Measurements from ENCODE around the gene PNKD.

Gene PNKD

GRCh38 chr2:218327451-218328210, 57.3 kb downstream of the PNKD start:
- Histone ChIP-seq H3K9ac (ENCODE audit: low read length) (no peak overlapping the region), H3K27me3 (ENCODE audit: insufficient read depth, low read length) (peaks cover 5% of the 10 kb centered on the region), H3K9me2 (ENCODE audit: low read depth, low read length) (no peaks in the 10 kb centered on the region), H3K27ac (ENCODE audit: low read depth, low read length, poor library complexity, severe bottlenecking) (no peak overlapping the region), H3K36me3 (ENCODE audit: insufficient read depth, low read length) (no peaks in the 10 kb centered on the region), H3K79me2 (ENCODE audit: insufficient read depth, low read length) (no peaks in the 10 kb centered on the region), H4K20me1 (ENCODE audit: insufficient read depth, low read length) (no peaks in the 10 kb centered on the region), H3K9me3 (ENCODE audit: low read length) (no peaks in the 10 kb centered on the region), H2AFZ (ENCODE audit: low read length) (no peak overlapping the region), H3F3A (ENCODE audit: insufficient read depth, low read length) (no peaks in the 10 kb centered on the region), H3K4me2 (ENCODE audit: low read length) (no peak overlapping the region), H3K4me1 (ENCODE audit: insufficient read depth, low read length, severe bottlenecking) (peaks cover 9% of the 10 kb centered on the region), H3K4me3 (ENCODE audit: low read depth, low read length, poor library complexity, severe bottlenecking) (no peak overlapping the region)
- no peak for TF ChIP-seq CTCF (IDR thresholded peaks at IDR 0.05; ENCODE audit: low read length)
- no peak for TF ChIP-seq EZH2 (IDR thresholded peaks at IDR 0.05; ENCODE audit: borderline replicate concordance, low read length)

DNA sequence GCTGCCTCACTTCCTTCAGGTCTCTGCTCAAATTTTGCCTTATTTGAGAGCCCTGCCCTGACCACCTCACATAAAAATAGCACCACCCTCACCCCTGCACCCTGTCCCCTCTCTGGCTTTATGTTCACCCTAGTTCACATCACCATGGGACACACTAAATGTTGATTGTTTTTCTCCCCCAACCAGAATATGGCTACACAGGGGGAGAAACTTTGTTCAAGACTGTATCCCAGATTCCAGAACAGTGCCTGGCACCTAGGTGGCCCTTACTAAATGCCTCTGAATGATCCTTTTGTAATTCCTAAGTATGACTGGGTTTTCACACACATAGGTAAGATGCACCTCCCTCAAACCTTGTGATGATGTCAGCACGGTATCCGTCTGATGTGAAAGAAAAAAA, 58.0 kb downstream of the PNKD start:
- peaks cover 6% of the 10 kb centered on the region for H3K4me1 ChIP-seq (ENCODE audit: insufficient read depth, low read length, severe bottlenecking)
- H3K27ac ChIP-seq (ENCODE audit: low read depth, low read length, poor library complexity, severe bottlenecking): no peak overlapping the region
- H3F3A ChIP-seq (ENCODE audit: insufficient read depth, low read length): no peaks in the 10 kb centered on the region
- no peak overlapping the region for H3K4me3 ChIP-seq (ENCODE audit: low read depth, low read length, poor library complexity, severe bottlenecking)
- no peaks in the 10 kb centered on the region for H3K9me2 ChIP-seq (ENCODE audit: low read depth, low read length)
- no peaks in the 10 kb centered on the region for H3K36me3 ChIP-seq (ENCODE audit: insufficient read depth, low read length)
- no peaks in the 10 kb centered on the region for H3K9me3 ChIP-seq (ENCODE audit: low read length)
- H3K27me3 ChIP-seq (ENCODE audit: insufficient read depth, low read length): peaks cover 5% of the 10 kb centered on the region
- TF ChIP-seq EZH2 (IDR thresholded peaks at IDR 0.05; ENCODE audit: borderline replicate concordance, low read length) (no peak), CTCF (IDR thresholded peaks at IDR 0.05; ENCODE audit: low read length) (no peak)
- no peak overlapping the region for H3K4me2 ChIP-seq (ENCODE audit: low read length)
- H2AFZ ChIP-seq (ENCODE audit: low read length): no peak overlapping the region
- no peaks in the 10 kb centered on the region for H3K79me2 ChIP-seq (ENCODE audit: insufficient read depth, low read length)
- H4K20me1 ChIP-seq (ENCODE audit: insufficient read depth, low read length): no peaks in the 10 kb centered on the region
- no peak overlapping the region for H3K9ac ChIP-seq (ENCODE audit: low read length)

GRCh38 chr2:218329027-218329825, 58.9 kb downstream of the PNKD start:
- Histone ChIP-seq H3K27ac (ENCODE audit: low read depth, low read length, poor library complexity, severe bottlenecking) (no peak overlapping the region), H3K4me1 (ENCODE audit: insufficient read depth, low read length, severe bottlenecking) (no peaks in the 10 kb centered on the region), H3K36me3 (ENCODE audit: insufficient read depth, low read length) (no peaks in the 10 kb centered on the region; the same call in 1 of the 2 replicates), H4K20me1 (ENCODE audit: insufficient read depth, low read length) (no peaks in the 10 kb centered on the region), H3K9me2 (ENCODE audit: low read depth, low read length) (no peaks in the 10 kb centered on the region), H2AFZ (ENCODE audit: low read length) (no peak overlapping the region), H3K9ac (ENCODE audit: low read length) (no peak overlapping the region), H3K27me3 (ENCODE audit: insufficient read depth, low read length) (peaks cover 6% of the 10 kb centered on the region), H3K79me2 (ENCODE audit: insufficient read depth, low read length) (no peaks in the 10 kb centered on the region), H3K9me3 (ENCODE audit: low read length) (no peaks in the 10 kb centered on the region), H3K4me3 (ENCODE audit: low read depth, low read length, poor library complexity, severe bottlenecking) (no peak overlapping the region), H3F3A (ENCODE audit: insufficient read depth, low read length) (no peaks in the 10 kb centered on the region), H3K4me2 (ENCODE audit: low read length) (no peak overlapping the region)
- TF ChIP-seq EZH2 (IDR thresholded peaks at IDR 0.05; ENCODE audit: borderline replicate concordance, low read length) (no peak), CTCF (IDR thresholded peaks at IDR 0.05; ENCODE audit: low read length) (no peak)
